ENCODE results near the gene EMX1.

EMX1 gene

GRCh38 chr2:72961036-72961720, 43.9 kb downstream of the EMX1 start:
- no peak for DNase-seq

DNA sequence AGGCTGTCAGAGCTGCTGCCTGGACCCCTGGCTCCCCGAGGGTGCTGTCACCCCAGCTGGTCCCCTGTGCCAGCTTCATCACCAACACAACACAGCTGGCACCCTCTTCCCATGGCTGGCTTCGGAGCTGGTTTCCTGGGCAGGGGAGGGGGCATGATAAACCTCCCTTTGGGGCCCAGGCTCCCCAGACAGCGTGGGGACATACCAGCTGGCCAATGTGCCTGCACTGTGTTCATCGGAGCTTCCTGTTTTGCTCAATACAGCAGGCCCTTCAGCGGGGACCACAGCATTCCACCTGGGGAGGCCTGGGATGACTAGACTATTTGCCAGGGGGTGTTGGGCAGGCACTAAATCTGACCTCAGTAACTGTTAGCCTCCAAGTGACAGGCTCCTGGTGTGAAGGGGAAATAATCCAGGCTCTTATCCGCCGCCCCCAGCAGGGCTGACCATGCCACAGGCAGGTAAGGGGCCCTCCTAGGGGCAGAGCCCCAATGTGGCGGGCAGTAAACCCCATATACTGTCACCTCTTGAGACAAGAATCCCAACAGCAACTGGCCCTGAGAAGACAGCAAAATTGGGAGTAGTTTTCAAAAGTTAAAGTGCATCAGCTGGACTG, 44.6 kb downstream of the EMX1 start:
- DNase-seq: no peak

DNA sequence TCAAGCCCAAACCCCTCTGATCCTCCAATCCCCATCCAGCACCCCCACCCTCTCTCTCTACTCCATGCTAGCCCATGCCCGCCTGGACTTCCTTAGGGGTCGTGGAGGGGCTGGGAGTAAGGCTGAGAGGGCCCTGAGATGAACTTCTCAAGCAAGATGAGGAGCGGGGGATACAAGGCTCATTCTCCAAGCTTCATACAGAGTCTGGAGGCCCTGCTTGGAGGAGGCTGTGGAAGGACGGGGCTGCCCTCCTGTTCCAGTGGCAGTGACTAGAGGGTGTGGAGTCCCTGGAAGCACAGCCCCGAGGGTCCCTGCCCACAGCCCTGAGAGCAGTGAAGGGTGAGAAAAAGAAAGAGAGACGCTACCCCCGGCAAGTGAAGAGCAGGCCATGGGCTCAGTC, 45.6 kb downstream of the EMX1 start:
- DNase-seq: no peak

GRCh38 chr2:72963423-72964145, 46.3 kb downstream of the EMX1 start:
- DNase-seq: no peak

DNA sequence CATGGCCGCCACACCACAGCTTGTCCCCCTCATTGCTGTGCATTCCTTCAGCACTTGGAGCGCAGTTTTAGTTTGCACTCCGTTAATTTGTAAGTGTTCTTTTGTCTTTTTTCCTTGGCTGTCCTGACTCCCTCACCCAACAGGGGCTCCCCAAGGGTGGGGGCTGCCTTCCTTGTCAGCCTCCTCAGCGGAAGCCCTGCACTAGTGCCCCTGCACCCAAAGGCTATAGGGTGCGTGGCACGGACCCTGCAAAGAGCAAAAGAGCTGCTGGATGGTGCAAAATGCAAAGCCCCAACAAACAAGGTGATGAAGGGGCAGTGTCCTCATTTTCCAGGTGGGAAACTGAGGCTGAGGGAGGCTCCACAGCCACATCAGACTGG, 46.8 kb downstream of the EMX1 start:
- no peak for DNase-seq

DNA sequence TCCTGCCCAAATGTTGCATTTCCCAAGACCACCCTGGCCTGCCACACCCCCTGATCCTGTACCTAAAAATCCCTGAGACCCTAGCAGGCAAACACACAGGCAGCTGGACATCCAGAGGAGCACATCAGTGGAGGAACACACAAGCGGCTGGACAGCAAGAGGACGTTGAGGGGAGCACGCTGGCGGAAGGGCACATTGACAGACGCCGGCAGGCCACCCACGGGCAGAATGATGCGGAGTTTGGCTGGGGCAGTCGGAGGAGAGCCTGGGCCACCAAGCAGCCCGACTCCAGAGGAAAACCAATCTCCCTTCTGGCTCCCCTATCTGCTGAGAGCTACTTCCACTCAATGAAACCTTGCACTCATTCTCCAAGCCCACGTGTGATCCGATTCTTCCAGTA, 47.7 kb downstream of the EMX1 start:
- DNase-seq: no peak

DNA sequence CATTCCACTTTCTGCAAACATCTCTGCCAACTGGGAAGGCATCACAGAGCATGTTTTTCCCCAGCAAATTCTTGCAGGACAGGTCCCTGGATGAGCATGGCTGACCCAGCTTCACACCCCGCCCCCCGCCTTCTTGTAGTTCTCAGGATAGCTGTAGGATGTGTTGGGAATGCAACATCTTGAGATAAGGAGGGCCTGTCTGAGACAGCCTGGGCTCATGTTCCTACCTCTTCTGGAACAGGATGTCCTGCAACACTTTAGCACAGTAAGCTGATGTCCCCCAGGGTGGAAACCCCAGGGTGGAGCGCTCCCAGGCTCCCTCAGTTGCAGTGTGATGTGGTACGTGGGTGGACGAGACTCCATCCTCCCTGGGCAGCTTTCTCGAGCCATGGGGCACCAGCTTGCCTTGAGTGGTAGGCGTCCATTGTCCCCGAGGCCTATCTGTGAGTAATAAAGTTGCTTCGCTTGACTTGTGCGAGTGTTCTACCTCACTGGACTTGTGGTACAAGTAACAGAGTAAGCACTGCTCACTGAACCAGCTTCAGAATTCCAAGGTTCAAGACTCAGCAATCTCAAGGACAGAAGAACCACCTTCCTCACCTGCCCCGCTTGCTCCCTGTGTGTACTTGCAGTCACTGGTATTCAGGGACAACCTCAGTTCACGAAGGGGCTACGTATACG, 48.6 kb downstream of the EMX1 start:
- no peak for DNase-seq

- DNase-seq: no peak
Observed at GRCh38 chr2:72968286-72968685, 51.0 kb downstream of the EMX1 start.

DNA sequence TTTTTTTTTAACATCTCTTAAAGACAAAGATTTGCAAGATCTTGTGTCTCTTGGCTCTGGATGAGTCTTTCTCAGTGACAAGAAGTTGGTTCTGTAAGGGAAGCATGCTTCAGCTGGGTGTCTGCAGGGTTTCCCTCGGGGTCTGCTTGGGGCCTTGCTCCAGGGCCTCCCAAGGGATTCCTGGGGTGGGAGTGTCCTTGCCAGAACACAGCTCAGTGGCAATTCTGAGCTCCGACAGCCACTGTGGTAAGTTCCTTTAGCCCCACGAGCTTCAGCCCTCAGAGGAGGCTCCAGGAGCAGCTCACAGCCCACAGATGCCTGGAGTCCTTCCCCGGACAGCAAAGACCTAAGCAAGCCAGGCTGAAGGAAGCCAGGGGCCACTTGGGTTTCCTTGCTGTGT, 52.4 kb downstream of the EMX1 start:
- DNase-seq: no peak

GRCh38 chr2:72971036-72971435, 53.7 kb downstream of the EMX1 start:
- DNase-seq: no peak

- no peak for DNase-seq
Observed at GRCh38 chr2:72972352-72973136, 55.2 kb downstream of the EMX1 start.

GRCh38 chr2:72973137-72973535, 55.8 kb downstream of the EMX1 start:
- DNase-seq: no peak

- peak; percentile 46 for DNase-seq
Observed at GRCh38 chr2:72973566-72974435, 56.5 kb downstream of the EMX1 start.

DNA sequence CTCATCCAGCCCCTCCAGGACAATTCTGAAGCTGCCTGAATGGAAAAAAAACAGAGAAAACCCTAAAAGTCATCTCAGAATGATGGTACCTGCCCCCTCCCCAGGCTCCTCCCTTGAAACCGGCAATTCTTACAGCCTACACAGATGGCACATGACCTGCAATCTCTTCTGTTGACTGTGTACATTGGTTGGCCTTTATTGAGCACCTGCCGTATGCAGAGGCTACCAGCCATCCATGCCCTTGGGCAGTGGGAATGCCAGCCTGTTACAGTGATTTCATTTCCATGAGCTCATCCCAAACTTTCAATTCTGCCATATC, 57.1 kb downstream of the EMX1 start:
- no peak for DNase-seq

DNA sequence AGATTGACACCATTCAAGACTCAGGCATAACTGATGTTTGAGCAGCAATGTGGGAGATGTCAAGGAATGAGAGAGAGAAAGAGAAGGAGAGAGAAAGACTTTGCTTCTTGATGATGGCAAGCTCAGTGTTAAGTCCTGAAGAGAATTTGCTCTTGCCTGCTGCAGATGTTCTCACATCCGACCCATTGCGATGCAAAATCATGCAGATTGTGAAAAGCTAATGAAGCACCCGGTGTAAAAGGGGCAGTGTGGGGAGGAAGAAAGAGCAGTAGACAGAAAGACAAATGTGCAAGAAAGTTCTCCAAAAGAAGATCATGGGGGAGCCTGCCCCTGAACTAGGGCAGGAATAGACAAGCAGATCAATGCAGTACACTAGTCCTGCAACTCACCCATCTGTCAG, 57.7 kb downstream of the EMX1 start:
- DNase-seq: no peak

GRCh38 chr2:72979896-72980295, 62.6 kb downstream of the EMX1 start:
- no peak for DNase-seq

GRCh38 chr2:72980535-72981217, 63.4 kb downstream of the EMX1 start:
- peak; percentile 70 for DNase-seq

- DNase-seq: no peak
Observed at GRCh38 chr2:72981536-72981935, 64.2 kb downstream of the EMX1 start.

DNA sequence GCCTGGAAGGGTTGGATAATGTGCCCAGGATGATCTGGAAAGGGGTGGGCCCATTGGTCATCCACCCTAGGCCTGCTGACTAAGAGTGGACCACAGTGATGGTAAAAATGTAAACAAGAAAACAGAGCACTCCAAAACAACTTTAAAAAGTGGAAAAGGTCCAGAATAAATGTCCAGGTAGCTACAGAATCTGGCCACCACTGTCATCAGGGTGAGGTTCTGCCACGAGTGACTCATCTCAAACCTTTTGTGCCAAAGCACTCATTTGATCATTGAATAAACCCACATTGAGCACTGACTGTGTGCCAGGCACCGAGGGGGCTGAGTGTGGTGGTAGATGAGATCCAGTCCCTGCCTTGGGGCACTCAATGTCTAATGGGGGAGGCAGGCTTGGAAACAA, 64.9 kb downstream of the EMX1 start:
- DNase-seq: no peak

DNA sequence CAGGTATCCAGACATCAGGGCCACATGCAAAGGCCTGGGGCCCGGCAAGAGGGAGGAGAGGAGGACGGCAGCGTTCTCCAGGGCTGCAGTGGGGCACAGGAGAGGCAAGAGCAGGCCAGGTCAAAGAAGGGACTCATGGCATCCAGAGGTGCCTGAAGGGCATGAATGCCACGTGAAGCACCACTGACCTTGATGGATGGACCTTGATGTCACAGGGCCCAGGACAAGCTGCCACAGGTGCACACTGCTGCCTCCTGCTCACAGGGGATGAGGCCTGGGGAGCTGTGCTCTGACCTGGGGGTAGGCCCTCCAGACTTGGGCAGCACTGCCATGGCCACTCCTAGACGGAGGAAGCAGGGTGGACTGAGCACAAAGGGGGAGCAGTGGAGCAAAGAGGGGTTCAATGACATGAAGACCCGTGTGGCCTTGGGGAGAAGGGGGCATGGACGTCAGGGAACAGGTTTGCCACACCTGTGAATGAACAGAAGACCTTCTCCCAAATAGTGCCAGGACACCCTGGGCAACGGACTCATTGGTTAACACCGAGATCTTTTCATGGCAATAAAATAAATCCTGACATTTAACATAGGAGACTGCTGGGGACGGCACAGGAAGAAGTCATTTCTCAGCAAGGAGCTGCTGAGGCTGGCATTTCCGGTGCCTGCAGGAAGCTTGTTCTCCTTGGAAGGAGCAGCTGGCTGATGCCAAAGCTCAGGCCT, 65.6 kb downstream of the EMX1 start:
- DNase-seq: no peak
